H1 (cell line): ENCODE measurements around the gene BDP1. TPM values are rescaled to one million over a fixed set of nuclear protein-coding genes. Genes with fewer than 3 reads are reported as not detected.

Experiments
- polyA plus RNA-seq, 7 experiments: library from polyadenylated mRNA; depleted of rRNA in 3 of 7; stranded (reverse) in 5 of 7; unstranded in 2 of 7; fragments of >200 nt in 5 of 7; fragments of 200-250 nt in 2 of 7; gene quantifications; 1 replicate in 5 of 7; 2 replicates in 1 of 7; 4 replicates in 1 of 7; pipeline versions ENCODE4 v1.2.1 to v1.2.3, GENCODE V29; 2011 to 2013; ENCODE audit warnings: missing spikeins in 2 of 7, mixed read lengths in 2 of 7
- total RNA-seq: library from RNA; stranded (reverse); fragmentation: NEBNext Ultra II Directional; extraction: Animal tissue kit (Norgen Biotek cat#: 25700); gene quantifications from 2 replicates; pipeline ENCODE4 v1.2.1, GENCODE V29; 2021
- TF ChIP-seq, protein P1 (sequence below): fragments of 300-600 bp; sonication (generic); IDR thresholded peaks from 2 replicates; pipeline ENCODE4 v1.7.1; 2012; ENCODE audit warnings: low read length, moderate library complexity, mild to moderate bottlenecking, inconsistent platforms; ENCODE audit not compliant: insufficient replicate concordance

The BDP1 gene
- total and polyA plus RNA-seq, 2 of the 8 experiments (the other 6 are each of a cell fraction or from before 2014, with no cell fraction given): 4.7 to 32.1 TPM

DNA sequence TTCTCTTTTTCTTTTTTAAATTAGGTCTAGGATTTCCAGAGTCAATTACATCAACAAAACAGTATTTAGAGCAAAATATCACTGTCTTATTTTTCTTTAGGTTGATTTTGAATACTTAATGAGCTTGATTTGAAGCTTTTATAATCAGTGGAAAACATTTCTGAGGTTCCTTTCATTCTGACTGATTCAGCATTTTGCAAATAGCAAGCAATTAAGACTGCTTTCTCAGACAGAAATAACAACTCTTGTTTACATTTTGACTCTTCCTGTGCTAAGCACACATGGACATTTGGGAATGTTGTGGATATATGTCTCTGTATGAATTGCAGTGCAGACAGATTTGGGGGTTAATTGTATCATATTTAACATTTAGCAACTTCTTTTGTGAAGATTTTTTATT is 109.4 kb downstream of the BDP1 start (continued):
- TF ChIP-seq, protein P1, sequence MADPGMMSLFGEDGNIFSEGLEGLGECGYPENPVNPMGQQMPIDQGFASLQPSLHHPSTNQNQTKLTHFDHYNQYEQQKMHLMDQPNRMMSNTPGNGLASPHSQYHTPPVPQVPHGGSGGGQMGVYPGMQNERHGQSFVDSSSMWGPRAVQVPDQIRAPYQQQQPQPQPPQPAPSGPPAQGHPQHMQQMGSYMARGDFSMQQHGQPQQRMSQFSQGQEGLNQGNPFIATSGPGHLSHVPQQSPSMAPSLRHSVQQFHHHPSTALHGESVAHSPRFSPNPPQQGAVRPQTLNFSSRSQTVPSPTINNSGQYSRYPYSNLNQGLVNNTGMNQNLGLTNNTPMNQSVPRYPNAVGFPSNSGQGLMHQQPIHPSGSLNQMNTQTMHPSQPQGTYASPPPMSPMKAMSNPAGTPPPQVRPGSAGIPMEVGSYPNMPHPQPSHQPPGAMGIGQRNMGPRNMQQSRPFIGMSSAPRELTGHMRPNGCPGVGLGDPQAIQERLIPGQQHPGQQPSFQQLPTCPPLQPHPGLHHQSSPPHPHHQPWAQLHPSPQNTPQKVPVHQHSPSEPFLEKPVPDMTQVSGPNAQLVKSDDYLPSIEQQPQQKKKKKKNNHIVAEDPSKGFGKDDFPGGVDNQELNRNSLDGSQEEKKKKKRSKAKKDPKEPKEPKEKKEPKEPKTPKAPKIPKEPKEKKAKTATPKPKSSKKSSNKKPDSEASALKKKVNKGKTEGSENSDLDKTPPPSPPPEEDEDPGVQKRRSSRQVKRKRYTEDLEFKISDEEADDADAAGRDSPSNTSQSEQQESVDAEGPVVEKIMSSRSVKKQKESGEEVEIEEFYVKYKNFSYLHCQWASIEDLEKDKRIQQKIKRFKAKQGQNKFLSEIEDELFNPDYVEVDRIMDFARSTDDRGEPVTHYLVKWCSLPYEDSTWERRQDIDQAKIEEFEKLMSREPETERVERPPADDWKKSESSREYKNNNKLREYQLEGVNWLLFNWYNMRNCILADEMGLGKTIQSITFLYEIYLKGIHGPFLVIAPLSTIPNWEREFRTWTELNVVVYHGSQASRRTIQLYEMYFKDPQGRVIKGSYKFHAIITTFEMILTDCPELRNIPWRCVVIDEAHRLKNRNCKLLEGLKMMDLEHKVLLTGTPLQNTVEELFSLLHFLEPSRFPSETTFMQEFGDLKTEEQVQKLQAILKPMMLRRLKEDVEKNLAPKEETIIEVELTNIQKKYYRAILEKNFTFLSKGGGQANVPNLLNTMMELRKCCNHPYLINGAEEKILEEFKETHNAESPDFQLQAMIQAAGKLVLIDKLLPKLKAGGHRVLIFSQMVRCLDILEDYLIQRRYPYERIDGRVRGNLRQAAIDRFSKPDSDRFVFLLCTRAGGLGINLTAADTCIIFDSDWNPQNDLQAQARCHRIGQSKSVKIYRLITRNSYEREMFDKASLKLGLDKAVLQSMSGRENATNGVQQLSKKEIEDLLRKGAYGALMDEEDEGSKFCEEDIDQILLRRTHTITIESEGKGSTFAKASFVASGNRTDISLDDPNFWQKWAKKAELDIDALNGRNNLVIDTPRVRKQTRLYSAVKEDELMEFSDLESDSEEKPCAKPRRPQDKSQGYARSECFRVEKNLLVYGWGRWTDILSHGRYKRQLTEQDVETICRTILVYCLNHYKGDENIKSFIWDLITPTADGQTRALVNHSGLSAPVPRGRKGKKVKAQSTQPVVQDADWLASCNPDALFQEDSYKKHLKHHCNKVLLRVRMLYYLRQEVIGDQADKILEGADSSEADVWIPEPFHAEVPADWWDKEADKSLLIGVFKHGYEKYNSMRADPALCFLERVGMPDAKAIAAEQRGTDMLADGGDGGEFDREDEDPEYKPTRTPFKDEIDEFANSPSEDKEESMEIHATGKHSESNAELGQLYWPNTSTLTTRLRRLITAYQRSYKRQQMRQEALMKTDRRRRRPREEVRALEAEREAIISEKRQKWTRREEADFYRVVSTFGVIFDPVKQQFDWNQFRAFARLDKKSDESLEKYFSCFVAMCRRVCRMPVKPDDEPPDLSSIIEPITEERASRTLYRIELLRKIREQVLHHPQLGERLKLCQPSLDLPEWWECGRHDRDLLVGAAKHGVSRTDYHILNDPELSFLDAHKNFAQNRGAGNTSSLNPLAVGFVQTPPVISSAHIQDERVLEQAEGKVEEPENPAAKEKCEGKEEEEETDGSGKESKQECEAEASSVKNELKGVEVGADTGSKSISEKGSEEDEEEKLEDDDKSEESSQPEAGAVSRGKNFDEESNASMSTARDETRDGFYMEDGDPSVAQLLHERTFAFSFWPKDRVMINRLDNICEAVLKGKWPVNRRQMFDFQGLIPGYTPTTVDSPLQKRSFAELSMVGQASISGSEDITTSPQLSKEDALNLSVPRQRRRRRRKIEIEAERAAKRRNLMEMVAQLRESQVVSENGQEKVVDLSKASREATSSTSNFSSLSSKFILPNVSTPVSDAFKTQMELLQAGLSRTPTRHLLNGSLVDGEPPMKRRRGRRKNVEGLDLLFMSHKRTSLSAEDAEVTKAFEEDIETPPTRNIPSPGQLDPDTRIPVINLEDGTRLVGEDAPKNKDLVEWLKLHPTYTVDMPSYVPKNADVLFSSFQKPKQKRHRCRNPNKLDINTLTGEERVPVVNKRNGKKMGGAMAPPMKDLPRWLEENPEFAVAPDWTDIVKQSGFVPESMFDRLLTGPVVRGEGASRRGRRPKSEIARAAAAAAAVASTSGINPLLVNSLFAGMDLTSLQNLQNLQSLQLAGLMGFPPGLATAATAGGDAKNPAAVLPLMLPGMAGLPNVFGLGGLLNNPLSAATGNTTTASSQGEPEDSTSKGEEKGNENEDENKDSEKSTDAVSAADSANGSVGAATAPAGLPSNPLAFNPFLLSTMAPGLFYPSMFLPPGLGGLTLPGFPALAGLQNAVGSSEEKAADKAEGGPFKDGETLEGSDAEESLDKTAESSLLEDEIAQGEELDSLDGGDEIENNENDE: no peak
